Activated CD4-positive, alpha-beta T cell treated with anti-CD3 and anti-CD28 coated beads, Interleukin-2, amount 50 U/mL, for 1 hour (primary cell): ENCODE measurements around the gene ATP2A2.
"Not testable (repeated sequence)": the region's sequence is repeated elsewhere in the genome, so short reads cannot be mapped to it uniquely, and the experiment has no call there.

Source experiments
- DNase-seq: peaks from one replicate; pipeline ENCODE4 v3.0.0-alpha.2; 2020

ATP2A2 gene

DNA sequence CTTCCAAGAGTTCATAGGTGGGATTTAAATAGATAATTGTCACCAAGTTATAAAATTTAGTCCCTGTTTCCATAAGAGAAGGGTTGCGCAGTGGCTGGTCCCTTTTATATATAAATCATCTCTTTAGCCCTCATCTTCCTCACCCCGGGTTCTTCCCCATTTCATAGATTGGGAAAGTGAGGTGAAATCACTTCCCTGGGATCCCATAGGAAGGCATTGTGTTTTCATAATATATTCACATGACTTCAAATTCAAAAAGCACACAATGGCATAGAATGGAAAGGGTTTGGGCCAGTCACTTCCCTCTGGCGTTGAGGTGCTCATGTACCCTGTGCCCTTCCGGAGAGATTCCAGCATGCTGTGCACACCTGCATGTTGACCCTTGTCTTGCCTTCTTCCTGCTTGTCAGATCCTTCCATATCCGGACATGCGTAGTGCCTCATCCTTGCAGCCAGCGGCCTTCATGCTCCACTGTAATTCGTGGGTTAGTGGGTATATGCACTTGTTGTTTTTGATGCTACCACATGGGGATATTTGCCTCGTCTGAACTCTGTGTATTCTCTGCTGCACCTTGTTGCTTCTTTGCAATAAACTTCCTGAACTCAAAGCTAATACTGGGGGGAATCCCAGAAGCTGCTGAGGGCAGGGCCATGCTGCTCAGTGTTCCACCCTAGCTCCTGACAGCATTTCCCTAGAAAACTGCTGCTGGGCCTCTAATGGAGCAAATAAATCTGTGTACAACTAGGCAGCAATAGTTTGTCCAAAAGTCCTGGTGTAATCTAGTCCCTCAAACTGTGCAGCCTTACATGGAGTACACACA is 62.9 kb downstream of the ATP2A2 start:
- no peak for DNase-seq

GRCh38 chr12:110344657-110345056 is 63.6 kb downstream of the ATP2A2 start:
- no peak for DNase-seq

DNA sequence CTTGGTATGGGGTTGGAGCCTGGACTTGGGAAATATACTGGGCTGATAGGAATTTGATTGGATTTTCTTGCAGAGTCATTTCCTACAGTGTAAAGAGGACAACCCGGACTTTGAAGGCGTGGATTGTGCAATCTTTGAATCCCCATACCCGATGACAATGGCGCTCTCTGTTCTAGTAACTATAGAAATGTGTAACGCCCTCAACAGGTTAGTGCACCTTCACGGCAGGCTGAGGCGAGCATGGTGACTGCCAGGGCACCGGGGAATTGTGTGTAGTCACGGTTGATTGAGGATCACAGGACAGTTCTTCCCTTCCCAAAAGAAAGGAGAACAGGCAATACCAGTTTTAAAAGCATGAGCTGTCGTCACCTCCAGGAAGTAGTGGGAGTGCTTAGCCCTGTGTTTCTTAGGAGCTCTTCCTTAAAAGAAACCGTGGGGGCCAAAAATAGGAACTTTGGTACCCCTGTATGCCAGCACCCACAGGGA is 64.2 kb downstream of the ATP2A2 start:
- DNase-seq: no peak

- DNase-seq: no peak
These were observed 64.9 kb downstream of the ATP2A2 start for GRCh38 chr12:110345963-110346362.

- DNase-seq: no peak
These were observed 66.7 kb downstream of the ATP2A2 start for GRCh38 chr12:110347767-110348166.

DNA sequence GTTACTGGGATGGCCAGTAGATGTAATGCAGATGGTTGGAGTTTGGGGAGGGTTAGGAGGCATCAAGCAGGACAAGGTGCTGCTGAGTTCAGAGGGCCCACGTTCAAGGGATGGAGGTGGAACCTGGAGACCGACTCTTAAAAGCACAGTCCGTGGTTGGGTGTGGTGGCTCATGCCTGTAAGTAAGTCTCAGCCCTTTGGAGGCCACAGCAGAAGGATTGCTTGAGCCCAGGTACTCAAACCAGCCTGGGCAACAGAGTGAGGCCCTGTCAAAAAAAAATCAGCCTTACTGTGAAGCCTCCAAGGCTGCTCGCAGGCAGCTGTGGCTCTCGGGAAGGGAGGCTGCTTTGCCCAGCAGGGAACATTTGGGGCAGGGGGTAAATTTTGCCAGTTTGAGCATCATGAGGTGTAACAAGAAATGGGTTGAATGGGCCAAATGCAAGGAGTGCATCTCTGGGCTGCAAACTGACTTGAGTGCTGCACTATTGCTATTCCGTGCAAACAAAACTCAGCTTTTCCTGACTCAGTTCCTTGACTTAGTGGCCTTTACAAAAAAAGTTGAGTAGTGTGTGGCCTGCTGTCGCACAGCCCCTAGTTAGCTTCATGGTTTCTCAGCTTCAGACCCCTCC is 67.5 kb downstream of the ATP2A2 start:
- no peak for DNase-seq

DNA sequence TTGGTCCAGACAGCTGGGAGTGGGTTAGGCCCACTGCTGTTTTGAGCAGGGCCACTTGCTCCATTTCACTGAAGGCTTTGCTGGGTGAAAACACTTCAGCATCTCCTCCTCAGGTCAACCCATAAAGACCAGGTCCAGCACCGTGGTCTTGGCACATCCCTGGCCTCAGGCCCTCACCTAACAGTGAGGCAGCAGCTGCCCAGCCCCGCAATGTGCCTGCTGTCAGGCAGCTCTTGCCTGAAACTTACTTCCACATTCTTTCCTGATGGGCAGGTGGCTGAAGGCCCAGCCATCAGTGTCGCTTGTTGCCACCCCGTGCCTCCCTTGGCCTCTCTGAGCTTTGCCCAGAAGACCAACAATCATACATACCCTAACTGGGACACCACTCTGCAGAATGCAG is 68.0 kb downstream of the ATP2A2 start:
- no peak for DNase-seq

DNA sequence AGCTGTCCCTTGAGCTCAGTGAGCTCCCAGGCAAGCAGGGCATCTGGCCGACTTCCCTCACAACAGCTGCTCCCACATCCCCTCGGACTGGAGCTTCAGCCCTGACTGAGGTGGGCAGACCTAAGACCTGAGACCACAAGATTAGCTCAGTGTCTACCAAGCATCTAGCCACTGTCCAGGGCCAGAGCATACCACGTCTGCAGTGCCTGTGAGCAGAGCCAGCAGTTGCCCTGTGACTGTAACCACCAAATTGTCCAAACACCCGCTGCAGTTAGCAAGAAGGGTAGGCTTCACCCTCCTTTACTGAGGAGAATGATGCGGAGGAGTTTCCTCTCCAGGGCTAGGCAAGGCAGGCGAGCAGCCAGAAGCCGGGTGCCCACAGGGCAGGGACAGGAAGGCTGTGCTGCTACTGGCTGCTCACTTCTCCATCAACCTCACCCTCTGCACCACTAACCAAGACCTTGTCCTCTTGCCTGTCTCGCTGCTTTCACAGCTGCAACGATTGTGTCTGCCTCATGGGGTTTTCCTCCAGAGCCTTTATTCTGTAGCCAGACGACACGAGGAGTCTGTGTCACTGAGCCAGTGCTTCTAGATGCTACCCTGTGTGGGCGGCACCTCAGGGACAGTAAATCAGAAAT is 68.6 kb downstream of the ATP2A2 start:
- peak; percentile 38 for DNase-seq

- no peak for DNase-seq
These were observed 70.1 kb downstream of the ATP2A2 start for GRCh38 chr12:110351119-110351518.

DNA sequence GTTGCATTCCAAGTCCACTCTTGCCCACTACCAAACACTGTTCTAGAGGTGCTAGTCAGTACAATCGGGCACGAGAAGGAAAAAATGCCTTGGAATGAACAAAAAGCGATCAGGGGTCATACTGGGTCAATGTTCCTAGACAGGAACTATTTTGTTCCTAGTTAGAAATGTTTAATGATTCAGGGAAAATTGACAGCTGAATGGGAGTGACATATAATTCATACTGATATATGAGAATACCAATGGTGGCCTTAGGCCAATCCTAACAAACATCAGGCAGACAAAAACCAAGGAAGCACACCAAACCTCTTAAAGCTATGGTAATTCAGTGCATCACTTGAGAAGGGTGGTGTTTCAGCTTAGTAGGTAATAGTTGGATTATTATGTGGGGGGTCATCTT is 71.4 kb downstream of the ATP2A2 start:
- no peak for DNase-seq

- no peak for DNase-seq
These were observed 72.3 kb downstream of the ATP2A2 start for GRCh38 chr12:110353211-110353965.

DNA sequence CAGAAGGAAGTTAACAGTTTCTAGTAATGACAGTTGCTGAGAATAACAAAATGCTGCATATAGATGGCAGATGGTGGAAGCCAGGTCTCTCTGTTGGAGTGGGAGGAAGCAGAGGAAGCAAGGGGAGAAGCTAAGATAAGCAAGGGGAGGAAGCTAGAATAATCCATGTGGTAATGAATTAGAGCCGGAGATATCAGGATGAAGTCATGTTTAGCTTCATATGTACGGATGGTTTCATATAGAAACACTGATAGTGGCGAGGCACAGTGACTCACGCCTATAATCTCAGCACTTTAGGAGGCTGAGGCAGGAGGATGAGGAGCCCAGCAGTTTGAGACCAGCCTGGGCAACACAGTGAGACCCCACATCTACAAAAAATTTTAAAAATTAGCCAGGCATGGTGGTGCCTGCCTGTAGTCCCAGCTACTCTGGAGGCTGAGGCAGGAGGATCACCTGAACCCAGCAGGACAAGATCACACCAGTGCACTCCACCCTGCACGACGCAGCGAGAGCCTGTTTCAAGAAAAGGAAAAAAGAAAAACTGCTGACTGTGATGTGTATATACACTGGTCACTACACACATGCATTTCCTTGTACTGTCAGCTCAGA is 73.2 kb downstream of the ATP2A2 start:
- no peak for DNase-seq

GRCh38 chr12:110355073-110355472 is 74.0 kb downstream of the ATP2A2 start:
- DNase-seq: peak; percentile 17

DNA sequence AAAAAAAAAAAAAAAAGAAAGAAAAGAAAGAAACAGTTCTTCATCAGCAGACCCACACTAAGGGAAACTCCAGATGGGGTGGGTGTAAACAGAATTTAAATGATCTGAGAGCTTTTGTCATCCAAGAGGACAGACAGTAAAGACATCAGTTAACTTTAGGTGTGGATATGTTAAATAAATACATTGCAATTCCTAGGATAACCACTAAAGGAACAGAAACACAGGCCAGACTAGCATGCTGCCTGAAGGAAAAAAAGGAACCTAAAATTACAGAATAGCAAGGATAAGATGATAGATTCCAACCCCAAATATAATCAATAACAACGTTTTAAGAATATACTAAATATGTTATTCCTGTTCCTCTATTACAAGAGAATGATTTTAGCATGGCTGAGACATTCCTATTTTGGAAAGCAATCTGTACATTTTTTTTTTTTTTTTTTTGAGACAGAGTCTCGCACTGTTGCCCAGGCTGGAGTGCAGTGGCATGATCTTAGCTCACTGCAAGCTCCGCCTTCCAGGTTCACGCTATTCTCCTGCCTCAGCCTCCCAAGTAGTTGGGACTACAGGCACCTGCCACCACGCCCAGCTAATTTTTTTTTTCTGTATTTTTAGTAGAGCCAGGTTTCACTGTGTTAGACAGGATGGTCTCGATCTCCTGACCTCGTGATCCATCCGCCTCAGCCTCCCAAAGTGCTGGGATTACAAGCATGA is 77.5 kb downstream of the ATP2A2 start:
- DNase-seq: not testable (repeated sequence)

DNA sequence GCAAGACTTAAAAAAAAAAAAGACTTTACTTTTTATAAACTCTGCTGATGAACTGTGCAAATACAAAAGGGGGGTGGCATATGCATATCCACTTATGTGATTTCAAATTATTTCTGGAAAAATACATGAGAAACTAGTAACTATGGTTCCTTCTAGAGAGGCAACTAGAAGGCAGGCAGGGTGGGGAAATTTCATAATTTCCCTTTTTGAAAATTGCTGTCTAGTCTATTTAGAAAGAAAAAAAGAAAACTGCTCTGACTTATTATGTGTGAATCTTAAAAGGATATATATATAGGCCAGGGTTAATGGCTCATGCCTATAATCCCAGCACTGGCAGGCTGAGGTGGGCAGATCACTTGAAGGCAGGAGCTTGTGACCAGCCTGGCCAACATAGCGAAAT is 80.2 kb downstream of the ATP2A2 start:
- DNase-seq: no peak

GRCh38 chr12:110365489-110366320 is 84.7 kb downstream of the ATP2A2 start:
- no peak for DNase-seq

- DNase-seq: no peak
These were observed 85.5 kb downstream of the ATP2A2 start for GRCh38 chr12:110366321-110367142.

GRCh38 chr12:110367181-110367864 is 86.3 kb downstream of the ATP2A2 start:
- no peak for DNase-seq

GRCh38 chr12:110369992-110370391 is 88.9 kb downstream of the ATP2A2 start:
- no peak for DNase-seq
